D721Med (cell line): ENCODE results near the gene GSTA5.
A peak's percentile ranks its signal among the peaks of the same experiment; 100 is the strongest.
"Not testable (repeated sequence)": the region's sequence is repeated elsewhere in the genome, so short reads cannot be mapped to it uniquely, and the experiment has no call there.

ENCODE experiments used
- DNase-seq: peaks from one replicate; pipeline ENCODE4 v3.0.0; 2011; ENCODE audit warnings: low spot score; ENCODE audit not compliant: insufficient read length
- FAIRE-seq: peaks from 2 replicates; lab custom pipeline; 2011; peaks lifted over from hg19 to GRCh38; lab: Jason Lieb, UNC
- TF ChIP-seq, protein P1 (sequence below): IDR thresholded peaks from 2 replicates; pipeline ENCODE4 v1.5.1; 2012; ENCODE audit warnings: mild to moderate bottlenecking, control low read depth; ENCODE audit not compliant: insufficient read depth; ENCODE audit errors: missing control alignments

GSTA5 gene

GRCh38 chr6:52849137-52849536, 8.5 kb upstream of the GSTA5 start:
- TF ChIP-seq, protein P1, sequence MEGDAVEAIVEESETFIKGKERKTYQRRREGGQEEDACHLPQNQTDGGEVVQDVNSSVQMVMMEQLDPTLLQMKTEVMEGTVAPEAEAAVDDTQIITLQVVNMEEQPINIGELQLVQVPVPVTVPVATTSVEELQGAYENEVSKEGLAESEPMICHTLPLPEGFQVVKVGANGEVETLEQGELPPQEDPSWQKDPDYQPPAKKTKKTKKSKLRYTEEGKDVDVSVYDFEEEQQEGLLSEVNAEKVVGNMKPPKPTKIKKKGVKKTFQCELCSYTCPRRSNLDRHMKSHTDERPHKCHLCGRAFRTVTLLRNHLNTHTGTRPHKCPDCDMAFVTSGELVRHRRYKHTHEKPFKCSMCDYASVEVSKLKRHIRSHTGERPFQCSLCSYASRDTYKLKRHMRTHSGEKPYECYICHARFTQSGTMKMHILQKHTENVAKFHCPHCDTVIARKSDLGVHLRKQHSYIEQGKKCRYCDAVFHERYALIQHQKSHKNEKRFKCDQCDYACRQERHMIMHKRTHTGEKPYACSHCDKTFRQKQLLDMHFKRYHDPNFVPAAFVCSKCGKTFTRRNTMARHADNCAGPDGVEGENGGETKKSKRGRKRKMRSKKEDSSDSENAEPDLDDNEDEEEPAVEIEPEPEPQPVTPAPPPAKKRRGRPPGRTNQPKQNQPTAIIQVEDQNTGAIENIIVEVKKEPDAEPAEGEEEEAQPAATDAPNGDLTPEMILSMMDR = no peak
- no peak for FAIRE-seq

DNA sequence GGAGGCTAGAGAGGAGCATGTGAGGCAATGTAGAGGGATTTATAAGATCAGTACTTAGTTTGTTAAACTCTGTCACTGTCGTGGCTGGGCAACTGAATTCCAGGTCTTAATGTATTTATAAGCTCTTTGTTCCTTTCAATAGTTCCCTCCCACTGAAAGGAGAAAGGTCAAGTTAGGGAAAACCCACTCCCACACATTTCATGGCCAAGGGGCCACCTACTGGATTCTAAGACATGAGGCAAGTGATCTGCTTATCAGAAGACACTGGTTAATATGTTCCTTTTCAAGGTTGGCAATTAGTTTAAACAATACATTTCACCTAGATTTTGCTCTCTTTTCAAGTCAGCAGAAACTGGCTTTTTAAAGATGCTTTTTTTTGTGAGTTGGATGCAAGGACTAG, 5.4 kb upstream of the GSTA5 start:
- no peak for DNase-seq
- TF ChIP-seq, protein P1 = no peak
- no peak for FAIRE-seq

More at GRCh38 chr6:52849137-52849536, 8.5 kb upstream of the GSTA5 start:
- no peak for DNase-seq

DNA sequence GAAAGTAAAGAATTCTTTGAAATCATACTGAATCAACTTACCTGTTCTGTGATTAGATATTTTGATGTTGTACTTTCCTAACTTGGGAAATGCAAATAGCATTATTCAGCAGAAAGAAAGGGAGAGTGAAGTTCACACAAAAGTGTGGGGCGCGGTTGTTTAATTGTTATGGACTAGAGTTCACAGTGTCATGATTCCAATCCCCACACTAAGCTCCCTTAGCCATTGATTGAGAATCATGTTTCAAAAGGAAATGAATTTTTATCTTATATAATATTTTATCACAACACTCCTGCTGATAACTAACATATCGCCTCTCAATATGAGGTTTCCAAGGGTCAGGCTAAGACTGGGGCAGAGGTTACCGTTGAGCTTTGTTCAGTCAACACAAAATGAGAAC, 3.0 kb upstream of the GSTA5 start:
- FAIRE-seq (no peak), DNase-seq (no peak)
- TF ChIP-seq, protein P1 = no peak

DNA sequence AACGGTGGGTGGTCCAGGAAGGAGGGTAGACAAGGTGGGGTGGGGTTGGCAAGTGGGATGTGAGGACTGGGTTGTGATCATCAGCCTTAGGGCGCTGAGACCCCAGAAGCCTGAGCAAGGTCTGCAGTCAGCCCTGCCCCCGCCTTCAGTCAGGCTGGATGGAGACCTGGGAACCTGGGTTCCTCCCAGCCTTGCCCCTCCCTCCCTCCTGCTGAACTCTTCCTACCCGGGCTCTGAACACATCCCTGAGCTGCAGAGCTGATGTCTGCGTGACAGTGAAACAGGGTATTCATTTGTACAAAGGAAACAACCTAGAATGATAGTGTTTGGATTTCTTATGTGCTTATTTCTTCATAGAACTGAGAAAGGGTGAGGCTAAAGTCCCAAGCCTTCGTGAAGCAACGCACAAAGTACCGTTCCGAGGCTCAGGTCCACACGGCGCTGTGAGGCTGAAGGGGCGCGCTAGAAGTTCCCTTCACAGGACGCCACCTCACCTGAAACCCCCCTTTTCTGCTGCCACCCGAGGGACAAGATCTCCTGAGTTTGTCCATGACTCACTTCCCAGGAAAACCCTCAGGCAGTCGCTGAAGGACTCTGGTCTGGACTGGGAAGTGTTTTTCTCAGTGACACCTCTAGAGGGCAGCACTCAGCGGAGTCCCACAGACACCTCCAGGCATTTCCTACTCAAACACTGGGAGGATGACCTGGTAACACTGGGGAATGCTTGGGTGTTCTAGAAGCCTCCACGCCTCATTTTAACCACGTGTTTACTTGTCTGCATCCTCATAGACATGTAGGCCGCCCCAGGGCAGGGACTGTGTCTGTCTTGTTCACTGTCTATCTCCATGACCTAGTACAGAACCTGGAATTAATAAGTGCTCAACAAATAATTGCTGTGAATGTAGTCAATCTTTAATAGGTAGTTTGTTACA, 1.2 kb downstream of the GSTA5 start:
- TF ChIP-seq, protein P1 = peak; percentile 71
- FAIRE-seq (no peak), DNase-seq (peak; percentile 24)

DNA sequence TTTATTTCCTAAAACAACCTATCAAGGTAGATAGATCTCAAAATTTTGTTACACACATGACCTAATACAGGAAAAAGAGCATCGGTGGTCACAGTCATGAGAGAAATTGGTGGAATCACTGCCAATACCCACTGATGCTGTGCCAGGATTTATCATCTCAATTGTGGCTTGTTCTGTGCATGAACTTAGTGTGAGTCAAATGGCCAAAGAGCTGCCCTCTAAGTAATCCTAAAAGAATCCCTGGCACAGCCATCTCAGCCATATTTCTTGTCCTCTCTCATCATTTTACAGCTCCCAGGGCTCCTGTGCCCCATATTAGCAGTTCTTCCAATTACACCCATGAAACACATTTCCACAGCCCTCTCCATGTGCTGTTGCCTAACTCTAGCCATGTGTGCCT, 6.1 kb downstream of the GSTA5 start:
- TF ChIP-seq, protein P1 = no peak
- FAIRE-seq (no peak), DNase-seq (no peak)

GRCh38 chr6:52830869-52831268, 9.7 kb downstream of the GSTA5 start:
- FAIRE-seq, DNase-seq: not testable (repeated sequence)

DNA sequence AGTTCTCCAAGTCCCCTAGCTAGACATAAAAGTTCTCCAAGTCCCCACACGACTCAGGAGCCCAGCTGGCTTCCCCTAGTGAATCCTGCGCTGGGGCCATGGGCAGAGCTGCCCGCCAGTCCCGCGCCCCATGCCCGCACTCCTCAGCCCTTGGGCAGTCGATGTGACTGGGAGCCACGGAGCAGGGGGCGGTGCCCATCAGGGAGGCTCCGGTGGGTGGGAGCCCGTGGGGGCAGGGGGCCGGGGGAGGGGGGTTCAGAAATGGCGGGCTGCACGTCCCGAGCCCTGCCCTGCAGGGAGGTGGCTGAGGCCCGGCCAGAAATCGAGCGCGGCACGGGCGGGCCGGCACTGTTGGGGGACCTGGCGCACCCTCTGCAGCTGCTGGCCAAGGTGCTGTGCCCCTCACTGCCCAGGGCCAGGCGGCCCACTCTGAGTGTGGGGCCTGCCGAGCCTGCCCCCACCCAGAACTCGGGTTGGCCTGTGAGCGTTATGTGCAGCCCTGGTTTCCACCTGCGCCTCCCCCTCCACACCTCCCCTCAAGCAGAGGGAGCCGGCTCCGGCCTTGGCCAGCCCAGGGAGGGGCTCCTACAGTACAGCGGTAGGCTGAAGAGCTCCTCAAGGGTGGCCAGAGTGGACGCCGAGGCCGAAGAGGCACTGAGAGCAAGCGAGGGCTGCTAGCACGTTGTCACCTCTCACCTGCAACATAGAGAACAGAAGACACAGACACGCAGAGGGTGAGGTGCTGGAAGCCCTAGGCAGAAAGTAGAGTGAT, 11.4 kb downstream of the GSTA5 start:
- DNase-seq (no peak), FAIRE-seq (no peak)
- TF ChIP-seq, protein P1 = no peak

DNA sequence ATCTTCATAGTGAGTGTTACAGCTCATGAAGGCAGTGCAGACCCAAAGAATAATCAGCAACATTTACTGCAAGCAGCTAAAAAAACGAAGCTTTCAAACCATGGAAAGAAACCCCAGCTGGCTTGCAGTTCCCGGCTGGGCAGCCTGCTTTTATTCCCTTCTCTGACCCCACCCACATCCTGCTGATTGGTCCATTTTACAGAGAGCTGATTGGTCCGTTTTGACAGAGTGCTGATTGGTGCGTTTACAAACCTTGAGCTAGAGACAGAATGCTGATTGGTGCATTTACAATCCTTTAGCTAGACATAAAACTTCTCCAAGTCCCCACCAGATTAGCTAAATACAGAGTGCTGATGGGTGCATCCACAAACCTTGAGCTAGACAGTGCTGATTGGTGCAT, 12.0 kb downstream of the GSTA5 start:
- DNase-seq, FAIRE-seq: not testable (repeated sequence)

- not testable (repeated sequence) for FAIRE-seq, DNase-seq
Measured at GRCh38 chr6:52827073-52827783, 13.4 kb downstream of the GSTA5 start.
